Fibroblast of lung (primary cell): Measurements from ENCODE around the gene HAO2.

Source experiments
- CTCF ChIP-seq, 2 donors: IDR thresholded peaks in 1 of 2; conservative IDR thresholded peaks in 1 of 2; 1 replicate in 1 of 2; 2 replicates in 1 of 2; pipeline ENCODE4 v1.5.1; 2011 to 2012; ENCODE audit warnings: low read length in 2 of 2, control low read depth in 1 of 2, inconsistent platforms in 1 of 2, low read depth in 1 of 2, mild to moderate bottlenecking in 1 of 2
- EZH2 ChIP-seq: IDR thresholded peaks from 2 replicates; pipeline ENCODE4 v1.5.1; 2012; ENCODE audit warnings: low read length, control low read depth, mild to moderate bottlenecking; ENCODE audit errors: missing control alignments

- TF ChIP-seq CTCF (conservative IDR thresholded peaks at IDR 0.05 in 1 of 2, IDR thresholded peaks at IDR 0.05 in 1 of 2; ENCODE audit: low read depth in 1 of 2, low read length in 2 of 2) (no peak), EZH2 (no peak)
Measured at GRCh38 chr1:119380304-119380703, 11.7 kb downstream of the HAO2 start.
